ENCODE data around the gene TRIM62.

TRIM62 gene

DNA sequence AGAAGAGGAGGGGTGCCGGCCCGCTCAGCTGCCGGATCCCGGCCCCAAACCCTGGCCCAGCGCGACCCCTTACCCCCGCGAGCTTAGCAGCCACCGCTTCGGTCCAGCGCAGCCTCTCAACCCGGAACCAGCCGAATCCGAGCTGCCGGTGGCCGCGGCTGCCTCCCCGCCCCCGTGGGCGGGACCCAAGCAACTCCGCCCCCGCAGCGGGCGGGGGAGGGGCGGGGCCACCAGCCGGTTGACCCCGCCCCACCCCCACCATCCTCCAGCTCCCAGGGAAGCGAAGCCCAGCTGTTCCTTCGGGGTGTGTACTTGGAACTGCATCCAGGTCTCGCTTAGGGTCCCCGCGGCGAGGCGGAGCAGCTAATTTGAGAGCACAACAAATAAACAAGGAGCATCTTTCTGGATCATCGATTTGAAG, at the start of gene TRIM62:
Gene TRIM62, minus strand, starts transcription at position 123 of the 421 bp plus-strand sequence. CDS start 611 bp downstream, outside the sequence.
- FAIRE-seq (no peak), DNase-seq (ENCODE audit: insufficient read length, low spot score) (peak; percentile 81)

DNA sequence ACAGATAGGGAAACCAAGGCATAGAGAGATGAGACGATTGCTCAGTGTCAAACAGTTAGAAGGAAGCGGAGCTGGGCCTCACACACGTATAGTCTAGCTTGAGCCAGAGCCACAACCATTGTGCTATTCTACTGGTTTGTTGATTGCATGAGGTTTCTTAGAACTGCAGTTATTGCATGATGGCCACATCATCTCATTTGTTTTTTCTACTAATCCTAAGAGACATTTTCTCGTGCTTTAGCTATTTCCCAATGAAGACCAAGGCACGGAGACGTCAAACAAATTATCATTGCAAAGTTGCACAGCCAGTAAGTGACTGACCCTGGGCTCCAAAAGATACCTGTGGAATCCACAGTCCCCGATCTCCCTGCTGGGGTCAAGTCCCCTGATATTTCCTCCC, 49.3 kb upstream of the TRIM62 start:
- DNase-seq (ENCODE audit: insufficient read length, low spot score) (no peak), FAIRE-seq (no peak)

DNA sequence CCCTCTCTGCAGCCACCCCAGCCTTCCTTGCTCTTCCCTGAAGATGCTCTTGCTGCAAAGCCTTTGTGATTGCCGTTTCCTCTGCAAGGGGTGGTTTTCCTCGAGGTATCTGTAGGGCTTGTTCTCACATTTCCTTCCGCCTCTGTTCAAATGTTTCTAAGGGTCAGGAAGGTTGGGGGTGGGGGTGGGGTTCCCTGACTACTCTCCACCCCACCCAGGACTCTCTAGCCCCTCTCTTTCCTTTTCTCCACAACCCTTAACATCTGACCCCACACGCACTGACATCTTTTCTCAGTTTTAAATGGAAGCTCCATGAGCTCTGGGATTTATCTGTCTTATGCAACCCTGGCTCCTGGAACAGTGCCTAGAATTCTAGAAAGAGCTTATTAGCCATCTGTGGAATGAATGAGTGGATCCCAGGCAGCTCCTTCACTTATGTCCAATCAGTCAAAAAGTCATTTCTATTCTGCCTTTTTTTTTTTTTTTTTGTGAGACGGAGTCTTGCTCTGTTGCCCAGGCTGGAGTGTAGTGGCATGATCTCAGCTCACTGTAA, 47.2 kb upstream of the TRIM62 start:
- DNase-seq (ENCODE audit: insufficient read length, low spot score) (peak; percentile 49), FAIRE-seq (no peak)

DNA sequence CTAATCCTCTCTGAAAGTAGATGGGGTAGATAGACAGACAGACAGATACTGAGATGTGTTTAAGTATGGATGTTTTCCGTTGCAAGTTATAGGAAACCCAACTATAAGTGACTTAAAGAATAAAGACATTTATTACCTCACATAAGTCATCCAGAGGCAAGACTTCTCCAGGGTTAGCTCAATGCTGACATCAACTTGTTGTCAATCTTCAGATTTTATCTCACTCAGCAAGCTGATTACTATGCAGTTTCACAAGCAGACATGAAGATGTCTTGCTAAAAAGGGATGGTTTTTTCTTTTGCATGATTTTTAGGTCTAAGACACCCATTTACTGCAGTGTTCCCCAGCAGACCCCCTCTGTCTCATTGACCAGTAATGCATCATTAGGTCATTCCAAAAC, 43.7 kb upstream of the TRIM62 start:
- no peak for FAIRE-seq

DNA sequence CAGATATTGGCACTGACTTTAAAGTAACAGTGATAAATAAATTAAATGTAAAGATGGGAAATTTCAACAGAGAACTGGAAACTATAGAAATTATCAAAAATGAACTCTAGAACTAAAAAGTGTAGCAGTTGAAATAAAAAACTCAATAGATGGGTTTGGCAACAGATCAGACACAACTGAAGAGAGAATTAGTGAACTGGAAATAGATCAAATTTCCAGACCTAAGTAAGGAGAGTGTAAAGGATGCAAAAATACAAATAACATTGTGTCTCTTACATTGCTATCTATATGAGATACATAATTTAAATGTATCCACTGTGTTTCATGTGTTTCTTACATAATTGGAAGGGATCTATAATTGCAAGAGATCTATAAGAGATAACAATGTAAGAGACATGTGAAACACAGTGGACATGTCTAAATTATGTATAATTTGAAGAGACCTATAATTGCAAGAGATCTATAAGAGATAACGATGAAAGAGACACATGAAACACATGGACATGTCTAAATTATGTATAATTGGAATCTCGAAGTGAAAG, 42.4 kb upstream of the TRIM62 start:
- DNase-seq (ENCODE audit: insufficient read length, low spot score) (no peak), FAIRE-seq (no peak)

More for the DNA sequence above, 43.7 kb upstream of the TRIM62 start:
- no peak for DNase-seq (ENCODE audit: insufficient read length, low spot score)

DNA sequence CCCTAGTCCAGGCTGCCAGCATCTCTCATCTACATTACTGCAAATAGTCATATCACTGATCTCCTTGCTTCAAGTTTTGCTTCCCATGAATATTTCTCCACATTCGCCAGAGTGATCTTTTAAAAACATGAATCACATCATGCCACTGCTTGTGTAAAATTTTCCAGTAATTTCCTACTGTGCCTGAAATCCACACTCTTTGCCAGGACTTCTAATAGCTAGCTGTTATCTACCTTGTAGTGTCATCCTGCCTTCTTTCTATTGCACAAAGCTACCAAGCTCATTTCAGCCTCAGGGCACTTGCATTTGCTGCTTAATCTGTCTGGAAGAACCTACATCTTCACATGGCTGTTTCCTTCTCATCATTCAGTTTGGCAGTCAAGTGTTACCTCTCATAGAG, 40.5 kb upstream of the TRIM62 start:
- DNase-seq (ENCODE audit: insufficient read length, low spot score), result no peak
- no peak for FAIRE-seq

DNA sequence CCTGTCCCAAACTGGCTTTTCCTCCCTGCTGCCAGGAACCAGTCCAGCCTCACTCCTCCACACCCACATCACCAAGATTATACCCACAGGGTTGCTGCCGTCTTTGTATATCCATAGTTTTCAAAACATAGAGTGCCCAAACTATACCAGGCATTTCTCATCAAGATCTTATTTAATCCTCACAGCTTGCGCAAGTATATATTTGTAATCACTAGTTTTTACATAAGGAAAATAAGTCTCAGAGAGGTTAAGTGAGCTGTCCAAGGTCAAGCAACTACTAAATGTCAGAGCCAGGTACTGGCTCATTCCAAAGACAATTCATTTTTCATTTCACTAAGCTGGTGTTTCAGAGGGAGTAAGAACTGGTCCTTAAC, 39.5 kb upstream of the TRIM62 start:
- FAIRE-seq (no peak), DNase-seq (ENCODE audit: insufficient read length, low spot score) (no peak)

DNA sequence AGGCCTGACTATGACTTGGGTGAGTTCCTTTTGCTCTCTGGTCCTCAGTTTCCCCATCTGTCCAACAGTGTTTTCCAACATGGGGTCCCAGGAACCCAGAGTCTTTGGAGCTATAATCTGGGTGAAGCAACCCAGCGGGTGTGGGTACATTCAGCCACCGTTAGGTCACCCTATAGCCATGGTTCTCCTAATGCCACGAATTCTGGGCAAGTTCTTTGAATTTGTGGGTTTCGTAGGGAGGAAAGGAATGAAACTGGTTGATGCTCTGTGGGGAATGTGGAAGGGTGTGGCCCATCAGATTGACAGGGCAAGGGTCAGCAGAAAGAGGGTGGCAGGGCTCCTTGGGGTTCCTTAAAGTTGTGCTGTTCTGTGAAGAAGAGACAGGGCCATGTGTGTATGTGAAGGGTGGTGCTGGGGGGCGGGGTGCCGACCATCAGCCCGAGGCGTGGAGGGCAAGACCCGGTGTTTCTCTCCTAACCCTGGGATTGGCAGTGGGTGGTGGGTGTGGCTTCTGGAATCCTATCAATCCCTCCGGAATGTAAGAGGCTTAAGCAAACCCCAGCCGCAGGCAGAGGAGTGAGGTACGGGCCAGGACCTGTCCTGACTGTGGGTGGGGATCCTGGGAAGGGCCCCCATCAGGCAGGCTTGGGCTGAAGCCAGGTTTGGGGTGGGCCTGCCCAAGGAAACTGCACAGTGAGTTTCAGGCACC, 39.0 kb upstream of the TRIM62 start:
- FAIRE-seq (peak; percentile 26), DNase-seq (ENCODE audit: insufficient read length, low spot score) (peak; percentile 79)

DNA sequence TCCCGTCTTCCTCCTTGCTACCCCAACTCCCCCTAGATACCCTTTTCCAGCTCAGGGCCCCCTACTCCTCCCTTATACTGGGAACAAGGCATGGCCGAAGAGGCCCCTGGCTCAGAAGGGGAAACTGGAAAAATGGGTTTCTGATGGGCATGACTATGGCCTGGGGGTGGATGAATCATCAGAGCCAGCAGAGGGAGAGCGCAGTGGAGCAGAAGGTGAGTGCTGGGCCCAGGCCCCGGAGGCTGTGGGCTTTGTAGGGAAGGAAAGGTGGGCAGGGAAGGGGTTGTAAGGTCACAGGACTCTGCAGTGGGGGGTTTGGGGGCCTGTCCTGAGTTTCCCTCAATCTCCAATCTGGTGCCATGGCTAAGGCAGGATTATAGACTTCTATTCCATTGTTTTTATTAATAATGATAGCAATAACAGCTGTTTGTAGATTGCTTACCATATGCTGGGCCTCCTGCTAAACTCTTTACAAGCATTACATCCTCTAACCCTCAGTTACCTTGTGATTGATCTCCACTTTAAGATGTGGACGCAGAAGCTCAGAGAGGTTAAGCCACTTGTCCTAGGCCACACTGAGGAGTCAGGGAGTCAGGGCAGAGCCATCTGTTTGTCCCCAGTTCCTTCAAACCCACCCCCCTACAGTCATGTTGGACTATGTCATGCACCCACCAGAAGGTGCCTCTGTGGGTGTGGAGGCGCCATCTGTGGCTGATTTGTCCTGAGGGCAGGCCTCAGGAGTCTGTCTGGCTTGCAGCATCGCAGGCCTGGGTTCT, 38.2 kb upstream of the TRIM62 start:
- peak; percentile 60 for DNase-seq (ENCODE audit: insufficient read length, low spot score)
- no peak for FAIRE-seq

DNA sequence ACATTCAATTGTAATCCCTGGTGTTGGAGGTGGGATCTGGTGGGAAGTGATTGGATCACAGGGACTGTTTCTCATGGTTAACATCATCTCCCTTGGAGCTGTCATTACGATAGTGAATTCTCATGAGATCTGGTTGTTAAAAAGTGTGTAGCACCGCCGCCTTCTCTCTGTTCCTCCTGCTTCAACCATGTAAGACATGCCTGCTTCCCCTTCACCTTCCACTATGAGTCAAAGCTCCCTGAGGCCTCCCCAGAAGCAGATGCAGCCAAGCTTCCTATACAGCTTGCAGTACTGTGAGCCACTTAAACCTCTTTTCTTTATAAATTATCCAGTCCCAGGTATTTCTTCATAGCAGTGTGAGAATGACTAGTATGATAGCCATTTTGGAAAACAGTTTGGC, 30.1 kb upstream of the TRIM62 start:
- no peak for FAIRE-seq
- DNase-seq (ENCODE audit: insufficient read length, low spot score), result no peak

DNA sequence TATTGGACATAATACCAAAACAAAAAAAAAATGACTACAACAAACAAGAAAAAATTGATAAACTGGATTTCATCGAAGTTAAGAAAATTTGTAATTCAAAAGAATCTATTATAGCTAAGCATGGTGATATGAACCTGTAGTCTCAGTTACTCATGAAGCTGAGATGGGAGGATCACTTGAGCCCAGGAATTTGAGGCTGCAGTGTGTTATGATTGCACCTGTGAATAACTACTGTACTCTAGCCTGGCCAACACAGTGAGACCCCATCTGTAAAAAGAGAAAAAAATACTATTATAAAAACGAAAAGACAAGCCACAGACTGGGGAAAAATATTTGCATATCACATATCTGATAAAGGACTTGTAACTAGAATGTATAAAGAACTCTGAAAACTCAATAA, 24.5 kb upstream of the TRIM62 start:
- no peak for DNase-seq (ENCODE audit: insufficient read length, low spot score)

DNA sequence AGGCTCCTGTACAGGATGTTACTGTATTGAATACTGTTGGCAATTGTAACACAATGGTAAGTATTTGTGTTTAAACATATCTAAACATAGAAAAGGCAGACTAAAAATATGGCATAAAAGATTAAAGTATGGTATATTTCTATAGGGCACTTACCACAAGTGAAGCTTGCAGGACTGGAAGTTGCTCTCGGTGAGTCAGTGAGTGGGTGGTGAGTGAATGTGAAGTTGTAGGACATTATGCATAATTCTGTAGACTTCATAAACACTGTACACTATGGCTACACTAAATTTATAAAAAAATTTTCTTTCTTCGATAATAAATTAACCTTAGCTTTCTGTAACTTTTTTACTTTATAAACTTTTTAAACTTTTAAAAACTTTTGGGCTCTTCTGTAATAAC, 13.7 kb upstream of the TRIM62 start:
- FAIRE-seq (no peak), DNase-seq (ENCODE audit: insufficient read length, low spot score) (no peak)

More for the DNA sequence above, 24.5 kb upstream of the TRIM62 start:
- FAIRE-seq, result no peak

DNA sequence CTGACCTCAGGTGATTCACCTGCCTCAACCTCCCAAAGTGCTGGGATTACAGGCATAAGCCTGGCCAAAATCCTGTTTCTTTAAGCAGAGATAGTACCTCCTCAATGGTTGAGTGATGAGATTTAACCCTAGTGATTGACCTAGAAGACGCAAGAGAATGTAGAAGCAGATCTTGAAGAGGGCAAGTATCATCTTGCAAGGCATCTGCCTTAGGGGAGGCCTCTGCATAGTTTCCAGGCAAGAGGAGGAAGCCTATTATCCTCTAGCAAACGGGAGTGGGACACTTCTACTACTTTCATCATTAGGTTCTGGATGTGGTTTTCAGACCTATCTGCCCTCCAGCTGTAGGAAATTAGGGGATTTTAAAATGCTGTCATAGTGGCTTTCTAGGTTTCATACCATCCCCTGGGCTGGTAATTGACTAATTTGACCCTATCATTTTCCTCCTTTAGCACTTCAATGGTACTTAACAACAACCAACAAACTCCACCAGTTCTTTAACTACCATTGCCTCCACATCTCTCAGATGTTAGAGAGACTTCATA, 10.0 kb upstream of the TRIM62 start:
- no peak for FAIRE-seq
- no peak for DNase-seq (ENCODE audit: insufficient read length, low spot score)

DNA sequence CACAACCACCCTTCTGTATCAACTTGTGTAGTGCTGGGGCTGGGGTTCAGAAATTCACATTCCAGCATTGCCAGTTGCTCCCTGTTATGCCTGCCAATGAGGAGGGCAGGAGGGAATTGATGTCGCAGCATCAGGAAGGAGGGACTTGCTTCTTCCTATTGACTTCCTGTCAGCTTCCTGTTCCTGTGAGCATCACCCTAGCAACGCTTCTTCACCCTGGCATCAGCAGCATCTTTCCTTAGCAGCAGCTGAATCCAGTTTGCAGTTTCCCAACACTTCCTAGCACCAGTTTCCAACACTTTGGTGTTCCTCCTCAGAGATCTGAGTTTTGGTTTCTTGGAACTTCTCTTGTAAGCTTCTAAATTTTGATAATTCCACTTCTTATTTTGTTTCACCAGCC, 8.9 kb upstream of the TRIM62 start:
- no peak for DNase-seq (ENCODE audit: insufficient read length, low spot score)
- no peak for FAIRE-seq

DNA sequence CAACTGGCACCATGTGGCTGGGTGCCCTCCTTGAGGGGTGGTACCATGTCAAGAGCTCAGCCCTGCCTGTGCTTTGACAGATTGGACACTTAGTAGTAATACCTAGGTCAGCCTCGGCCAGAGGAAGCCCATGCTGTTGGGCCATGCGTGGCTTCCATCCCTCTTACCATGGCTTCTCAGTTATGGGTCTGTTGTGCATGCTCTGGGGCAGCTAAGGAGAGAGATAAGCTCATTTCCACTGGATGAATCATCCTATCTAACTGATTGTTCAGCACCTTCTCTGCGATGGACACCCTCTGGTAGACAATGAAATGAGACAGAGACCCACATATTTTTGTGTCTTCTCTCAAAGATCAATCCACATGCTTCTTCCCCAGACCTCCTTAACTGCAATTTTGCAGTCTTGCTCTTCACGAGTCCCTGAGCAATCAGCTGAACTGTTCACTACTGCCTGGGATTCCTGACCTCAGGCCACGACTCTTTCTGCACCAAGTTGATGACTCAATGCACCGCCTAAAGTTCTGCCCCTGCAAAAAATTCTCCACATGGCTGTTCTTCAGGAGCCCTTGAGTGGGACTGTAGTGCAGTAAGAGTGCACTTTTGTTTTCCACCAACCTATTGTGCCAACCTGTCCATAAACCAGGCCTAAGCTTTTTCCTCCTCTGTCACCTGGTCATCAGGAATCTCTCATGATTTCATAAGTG, 6.9 kb upstream of the TRIM62 start:
- DNase-seq (ENCODE audit: insufficient read length, low spot score), result no peak
- FAIRE-seq, result no peak

DNA sequence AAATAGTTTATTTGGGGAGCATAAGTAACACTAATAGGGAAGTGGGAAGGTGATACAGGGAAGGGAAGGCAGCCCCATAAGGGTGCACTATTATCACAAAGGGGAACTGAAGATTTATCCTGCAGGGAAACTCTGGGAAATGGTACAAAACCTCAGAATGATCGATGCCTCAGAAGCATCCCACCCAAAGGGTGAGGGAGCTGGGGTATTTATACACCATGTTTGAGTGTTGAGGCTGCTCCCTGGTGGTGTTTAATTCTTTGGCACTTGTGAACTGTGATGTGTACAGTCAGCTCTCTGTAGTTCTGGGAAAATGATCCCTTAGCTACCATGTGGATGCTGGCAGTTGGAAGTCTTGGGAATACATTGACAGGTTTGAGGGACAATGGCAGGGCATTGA, 5.1 kb upstream of the TRIM62 start:
- DNase-seq (ENCODE audit: insufficient read length, low spot score) (no peak), FAIRE-seq (no peak)

DNA sequence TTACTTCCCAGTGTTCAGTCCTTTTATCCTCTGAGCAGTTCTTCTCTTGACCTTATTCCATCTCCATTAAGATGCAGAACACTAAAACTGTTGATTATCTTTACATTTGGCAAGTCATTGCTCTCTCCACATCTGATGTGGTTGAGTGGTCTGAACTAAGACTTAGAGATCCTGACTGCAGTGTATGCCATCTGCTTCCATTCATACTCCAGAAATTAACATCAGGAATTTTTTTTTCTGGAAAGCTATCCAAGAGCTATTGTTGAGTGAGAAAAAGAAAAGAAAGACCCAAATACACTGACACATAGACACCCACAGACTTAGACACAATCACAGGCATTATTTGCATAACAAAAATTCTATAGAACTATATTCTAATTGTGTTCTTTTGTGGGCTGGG, 3.7 kb upstream of the TRIM62 start:
- DNase-seq (ENCODE audit: insufficient read length, low spot score) (no peak), FAIRE-seq (no peak)

DNA sequence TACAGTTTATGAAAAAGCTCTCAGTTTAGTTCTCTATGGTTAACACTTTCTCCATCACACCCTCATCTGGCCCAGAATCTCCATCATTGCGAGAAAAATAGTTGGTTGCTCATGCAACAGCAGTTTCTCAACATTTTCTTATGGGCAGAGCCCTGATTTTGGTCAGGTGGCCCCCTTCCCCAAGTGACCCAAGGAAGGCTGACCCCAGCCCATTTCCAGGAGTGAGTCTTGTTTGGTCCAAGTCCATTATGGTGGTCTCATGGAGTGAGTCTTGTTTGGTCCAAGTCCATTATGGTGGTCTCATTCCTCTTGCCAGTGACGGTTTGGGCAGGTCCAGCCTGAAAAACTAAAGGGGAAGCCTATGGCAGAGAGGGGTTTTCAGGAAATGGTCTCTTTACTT, 1.5 kb upstream of the TRIM62 start:
- FAIRE-seq (no peak), DNase-seq (ENCODE audit: insufficient read length, low spot score) (no peak)

DNA sequence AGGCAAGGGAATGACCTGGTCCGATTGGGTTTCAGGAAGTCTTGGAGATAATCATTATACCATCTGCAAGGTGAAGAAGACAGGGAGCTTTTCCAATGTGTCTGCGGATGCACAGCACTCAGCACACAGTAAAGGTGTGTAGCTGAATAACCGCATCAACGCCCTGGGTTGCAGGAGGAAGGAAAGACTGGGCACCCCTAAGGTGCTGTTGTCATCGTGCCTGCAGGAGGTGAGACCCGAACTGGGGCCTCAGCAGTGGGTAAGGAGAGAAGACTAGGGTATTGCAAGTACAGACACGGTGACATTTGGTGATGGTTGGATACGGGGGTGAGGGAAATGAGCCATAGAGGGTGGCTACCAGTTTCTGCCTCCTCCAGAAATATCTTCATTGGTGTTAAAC, 1.1 kb upstream of the TRIM62 start:
- FAIRE-seq, result no peak

DNA sequence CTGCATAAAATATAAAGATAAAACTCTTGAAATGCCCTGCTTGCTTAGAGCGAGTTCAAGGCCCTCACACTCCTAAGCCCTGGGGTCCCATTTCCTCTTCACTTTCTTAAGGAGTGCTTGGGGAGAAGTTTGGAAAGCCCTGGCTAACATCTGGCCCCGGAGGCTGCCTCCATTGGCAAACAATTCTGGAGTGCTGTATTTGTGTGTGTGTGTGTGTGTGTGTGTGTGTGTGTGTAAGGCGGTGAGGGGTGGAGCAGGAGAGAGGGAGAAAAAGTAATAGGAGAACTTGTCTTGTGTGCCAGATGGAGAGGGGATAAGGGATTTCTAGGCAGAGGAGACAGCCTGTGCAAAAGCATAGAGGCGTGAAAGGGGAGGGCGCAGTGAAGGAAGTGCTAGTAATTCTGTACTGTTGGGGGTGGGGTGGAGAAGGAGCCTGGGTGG, 578 bp upstream of the TRIM62 start:
- FAIRE-seq (no peak), DNase-seq (ENCODE audit: insufficient read length, low spot score) (no peak)

More for the DNA sequence above, 1.1 kb upstream of the TRIM62 start:
- no peak for DNase-seq (ENCODE audit: insufficient read length, low spot score)

Data from HTR-8/SVneo (cell line).